H1 (cell line): ENCODE results near the gene TMEM272. TPM values are rescaled to one million over a fixed set of nuclear protein-coding genes. Genes with fewer than 3 reads are reported as not detected.

Experiments used
- CTCF ChIA-PET: fragments of 300-600 bp; sonication (Branson Sonifier 250); formaldehyde crosslinking; loops from one replicate; lab custom pipeline; 2021; ENCODE audit not compliant: partially characterized antibody; lab: Charles Lee
- POLR2A ChIA-PET: fragments of 300-600 bp; sonication (Branson Sonifier 250); formaldehyde crosslinking; loops from one replicate; lab custom pipeline; 2021; ENCODE audit warnings: inconsistent platforms; ENCODE audit not compliant: partially characterized antibody; lab: Charles Lee
- DNase-seq, 2 experiments: peaks; one replicate each; pipeline versions ENCODE4 v3.0.0 to v3.0.0-alpha.2; 2010 to 2022; ENCODE audit warnings: low spot score in 2 of 2, low read depth in 1 of 2, mixed read lengths in 1 of 2
- FAIRE-seq: peaks from 2 replicates; lab custom pipeline; 2011; peaks lifted over from hg19 to GRCh38; lab: Jason Lieb, UNC
- H2AFZ ChIP-seq: 2 replicates; pipeline ENCODE4 v1.8.1; 2012; ENCODE audit warnings: low read length, inconsistent platforms
- H2AK5ac ChIP-seq: 2 replicates; pipeline ENCODE4 v1.6.1; 2013; ENCODE audit warnings: low read depth, low read length
- H2BK120ac ChIP-seq: replicated peaks from 2 replicates; pipeline ENCODE3; 2013; ENCODE audit warnings: low read depth, low read length, inconsistent platforms
- H2BK12ac ChIP-seq: 2 replicates; pipeline ENCODE4 v1.6.1; 2013; ENCODE audit warnings: low read depth, low read length
- H2BK15ac ChIP-seq: 2 replicates; pipeline ENCODE4 v1.6.1; 2013; ENCODE audit warnings: low read length
- H2BK20ac ChIP-seq: 2 replicates; pipeline ENCODE4 v1.6.1; 2013; ENCODE audit warnings: low read length
- H2BK5ac ChIP-seq: 2 replicates; pipeline ENCODE4 v1.6.1; 2013; ENCODE audit warnings: low read depth, low read length
- H3K14ac ChIP-seq: 2 replicates; pipeline ENCODE4 v1.6.1; 2013; ENCODE audit warnings: inconsistent platforms; ENCODE audit not compliant: insufficient read length
- H3K18ac ChIP-seq: 2 replicates; pipeline ENCODE4 v1.6.1; 2013; ENCODE audit warnings: low read length; ENCODE audit errors: extremely low read depth
- H3K23ac ChIP-seq: 2 replicates; pipeline ENCODE4 v1.6.1; 2013; ENCODE audit warnings: inconsistent platforms; ENCODE audit not compliant: insufficient read length
- H3K23me2 ChIP-seq: 2 replicates; pipeline ENCODE4 v1.6.1; 2013; ENCODE audit warnings: low read depth, low read length
- H3K27ac ChIP-seq: 2 replicates; pipeline ENCODE4 v1.6.1; 2011; ENCODE audit warnings: low read depth, low read length, inconsistent platforms
- H3K27me3 ChIP-seq, 4 experiments: replicated peaks in 1 of 4; 1 replicate in 1 of 4; 2 replicates in 3 of 4; pipeline versions ENCODE4 v1.6.1 to v1.8.1; 2011 to 2013; ENCODE audit warnings: low read length in 3 of 4, mild to moderate bottlenecking in 3 of 4, inconsistent platforms in 2 of 4, mixed read lengths in 2 of 4, moderate library complexity in 1 of 4; ENCODE audit not compliant: control insufficient read depth in 3 of 4, insufficient read depth in 3 of 4; ENCODE audit errors: extremely low read depth in 1 of 4
- H3K36me3 ChIP-seq, 4 experiments: 2 replicates each; pipeline versions ENCODE4 v1.6.1 to v1.8.1; 2011 to 2013; ENCODE audit warnings: mild to moderate bottlenecking in 4 of 4, low read length in 3 of 4, moderate library complexity in 2 of 4, control low read depth in 1 of 4, inconsistent platforms in 1 of 4; ENCODE audit not compliant: insufficient read depth in 4 of 4, control insufficient read depth in 2 of 4
- H3K4ac ChIP-seq: replicated peaks from 2 replicates; pipeline ENCODE3; 2013; ENCODE audit warnings: low read length, low read depth, mixed read lengths, inconsistent platforms; ENCODE audit not compliant: insufficient read length
- H3K4me1 ChIP-seq, 4 experiments: replicated peaks in 1 of 4; 1 replicate in 1 of 4; 2 replicates in 3 of 4; pipeline versions ENCODE4 v1.6.1 to v1.8.1; 2011 to 2013; ENCODE audit warnings: low read length in 3 of 4, inconsistent platforms in 2 of 4, mixed read lengths in 1 of 4; ENCODE audit not compliant: insufficient read depth in 4 of 4, control insufficient read depth in 3 of 4
- H3K4me2 ChIP-seq, 2 experiments: 2 replicates each; pipeline versions ENCODE4 v1.6.1 to v1.8.1; 2011 to 2013; ENCODE audit warnings: low read depth in 2 of 2, low read length in 2 of 2, control low read depth in 1 of 2, inconsistent platforms in 1 of 2, mild to moderate bottlenecking in 1 of 2; ENCODE audit not compliant: insufficient read depth in 1 of 2
- H3K4me3 ChIP-seq, 4 experiments: fragments of 200-600, 300-600 bp in 1 of 4; sonication (generic), shearing (Covaris generic), sonication (Bioruptor Twin) in 1 of 4; 2 replicates each; pipeline versions ENCODE4 v1.5.1 to v1.8.1; 2011 to 2016; ENCODE audit warnings: low read length in 4 of 4, low read depth in 3 of 4, control low read depth in 2 of 4, inconsistent platforms in 2 of 4, mild to moderate bottlenecking in 2 of 4, mixed read lengths in 1 of 4, moderate library complexity in 1 of 4; ENCODE audit not compliant: insufficient read depth in 2 of 4; ENCODE audit errors: extremely low read depth in 1 of 4
- H3K56ac ChIP-seq: replicated peaks from 2 replicates; pipeline ENCODE3; 2013; ENCODE audit warnings: low read depth, mild to moderate bottlenecking, mixed read lengths, low read length, inconsistent platforms; ENCODE audit not compliant: insufficient read length
- H3K79me1 ChIP-seq: 2 replicates; pipeline ENCODE4 v1.6.1; 2013; ENCODE audit warnings: low read depth, low read length, control low read depth
- H3K79me2 ChIP-seq, 2 experiments: 2 replicates each; pipeline versions ENCODE4 v1.6.1 to v1.8.1; 2012 to 2013; ENCODE audit warnings: low read length in 2 of 2, mild to moderate bottlenecking in 2 of 2, inconsistent platforms in 1 of 2; ENCODE audit not compliant: insufficient read depth in 2 of 2, control insufficient read depth in 1 of 2
- H3K9ac ChIP-seq, 4 experiments: replicated peaks in 1 of 4; 1 replicate in 1 of 4; 2 replicates in 3 of 4; pipeline versions ENCODE4 v1.6.1 to v1.8.1; 2011 to 2013; ENCODE audit warnings: low read depth in 3 of 4, low read length in 3 of 4, control low read depth in 2 of 4, mild to moderate bottlenecking in 2 of 4, moderate library complexity in 2 of 4, inconsistent platforms in 1 of 4; ENCODE audit errors: extremely low read depth in 1 of 4
- H3K9me3 ChIP-seq, 2 experiments: 2 replicates each; pipeline versions ENCODE4 v1.6.1 to v1.8.1; 2012 to 2013; ENCODE audit warnings: mild to moderate bottlenecking in 2 of 2, moderate library complexity in 2 of 2, control low read depth in 1 of 2, inconsistent platforms in 1 of 2, low read depth in 1 of 2, low read length in 1 of 2, mixed read lengths in 1 of 2; ENCODE audit not compliant: insufficient read depth in 2 of 2
- H4K20me1 ChIP-seq, 2 experiments: replicated peaks in 1 of 2; 2 replicates each; pipeline versions ENCODE3 to v1.8.1; 2011 to 2013; ENCODE audit warnings: inconsistent platforms in 2 of 2, low read length in 2 of 2, mild to moderate bottlenecking in 1 of 2; ENCODE audit not compliant: insufficient read depth in 2 of 2, control insufficient read depth in 1 of 2
- H4K5ac ChIP-seq: 2 replicates; pipeline ENCODE4 v1.6.1; 2013; ENCODE audit warnings: low read length, low read depth, mixed read lengths, inconsistent platforms; ENCODE audit not compliant: insufficient read length
- H4K8ac ChIP-seq: 2 replicates; pipeline ENCODE4 v1.8.0; 2013; ENCODE audit warnings: mild to moderate bottlenecking, moderate library complexity, low read length, inconsistent platforms; ENCODE audit not compliant: insufficient read depth; ENCODE audit errors: extremely low read depth
- H4K91ac ChIP-seq: replicated peaks from 2 replicates; pipeline ENCODE3; 2013; ENCODE audit warnings: low read length, mixed read lengths, inconsistent platforms; ENCODE audit not compliant: insufficient read length
- CEBPB ChIP-seq: IDR thresholded peaks from 2 replicates; pipeline ENCODE4 v1.6.1; 2012; ENCODE audit warnings: low read depth, low read length
- EP300 ChIP-seq, 2 experiments: IDR thresholded peaks; 1 replicate in 1 of 2; 2 replicates in 1 of 2; pipeline ENCODE4 v1.6.1; 2011 to 2012; ENCODE audit warnings: low read depth in 2 of 2, low read length in 2 of 2, mild to moderate bottlenecking in 2 of 2, borderline replicate concordance in 1 of 2, inconsistent platforms in 1 of 2, moderate library complexity in 1 of 2
- MAFK ChIP-seq: IDR thresholded peaks from 2 replicates; pipeline ENCODE4 v1.6.1; 2012; ENCODE audit warnings: low read depth, mild to moderate bottlenecking, improper control_type of control experiment, low read length
- RAD21 ChIP-seq, 2 experiments: IDR thresholded peaks in 1 of 2; conservative IDR thresholded peaks in 1 of 2; 2 replicates each; pipeline ENCODE4 v1.6.1; 2011; ENCODE audit warnings: low read depth in 2 of 2, low read length in 2 of 2, improper control_type of control experiment in 1 of 2, inconsistent platforms in 1 of 2, mild to moderate bottlenecking in 1 of 2, moderate library complexity in 1 of 2
- TBP ChIP-seq: IDR thresholded peaks from 2 replicates; pipeline ENCODE4 v1.6.1; 2011; ENCODE audit warnings: low read depth, low read length, improper control_type of control experiment
- YY1 ChIP-seq: IDR thresholded peaks from 2 replicates; pipeline ENCODE4 v1.6.1; 2011; ENCODE audit warnings: low read depth, mild to moderate bottlenecking, low read length
- WGBS, 2 experiments: shearing (Covaris generic) in 1 of 2; methylation state at CpG; one replicate each; pipeline versions ENCODE4 v1.1.6 to v1.1.7; 2013 to 2015; ENCODE audit warnings: low lambda C conversion rate in 2 of 2, mixed read lengths in 2 of 2, inconsistent platforms in 1 of 2, low coverage in 1 of 2, missing lambda C conversion rate in 1 of 2; ENCODE audit not compliant: insufficient replicate concordance in 2 of 2, insufficient coverage in 1 of 2, insufficient read length in 1 of 2; ENCODE audit errors: extremely low coverage in 1 of 2, missing lambda C conversion rate in 1 of 2; 5-methylcytosine and 5-hydroxymethylcytosine counted together
- polyA plus RNA-seq, 7 experiments: library from polyadenylated mRNA; depleted of rRNA in 3 of 7; stranded (reverse) in 5 of 7; unstranded in 2 of 7; fragments of >200 nt in 5 of 7; fragments of 200-250 nt in 2 of 7; gene quantifications; 1 replicate in 5 of 7; 2 replicates in 1 of 7; 4 replicates in 1 of 7; pipeline versions ENCODE4 v1.2.1 to v1.2.3, GENCODE V29; 2011 to 2013; ENCODE audit warnings: missing spikeins in 2 of 7, mixed read lengths in 2 of 7
- total RNA-seq: library from RNA; stranded (reverse); fragmentation: NEBNext Ultra II Directional; extraction: Animal tissue kit (Norgen Biotek cat#: 25700); gene quantifications from 2 replicates; pipeline ENCODE4 v1.2.1, GENCODE V29; 2021
- TF ChIP-seq, protein P1 (sequence below): IDR thresholded peaks from 2 replicates; pipeline ENCODE4 v1.6.1; 2011; ENCODE audit warnings: low read depth, mild to moderate bottlenecking, low read length; ENCODE audit not compliant: insufficient read depth

Gene TMEM272
- total and polyA plus RNA-seq, 2 of the 8 experiments (the other 6 are each of a cell fraction or from before 2014, with no cell fraction given), result 0.05 TPM; not detected in 1

DNA sequence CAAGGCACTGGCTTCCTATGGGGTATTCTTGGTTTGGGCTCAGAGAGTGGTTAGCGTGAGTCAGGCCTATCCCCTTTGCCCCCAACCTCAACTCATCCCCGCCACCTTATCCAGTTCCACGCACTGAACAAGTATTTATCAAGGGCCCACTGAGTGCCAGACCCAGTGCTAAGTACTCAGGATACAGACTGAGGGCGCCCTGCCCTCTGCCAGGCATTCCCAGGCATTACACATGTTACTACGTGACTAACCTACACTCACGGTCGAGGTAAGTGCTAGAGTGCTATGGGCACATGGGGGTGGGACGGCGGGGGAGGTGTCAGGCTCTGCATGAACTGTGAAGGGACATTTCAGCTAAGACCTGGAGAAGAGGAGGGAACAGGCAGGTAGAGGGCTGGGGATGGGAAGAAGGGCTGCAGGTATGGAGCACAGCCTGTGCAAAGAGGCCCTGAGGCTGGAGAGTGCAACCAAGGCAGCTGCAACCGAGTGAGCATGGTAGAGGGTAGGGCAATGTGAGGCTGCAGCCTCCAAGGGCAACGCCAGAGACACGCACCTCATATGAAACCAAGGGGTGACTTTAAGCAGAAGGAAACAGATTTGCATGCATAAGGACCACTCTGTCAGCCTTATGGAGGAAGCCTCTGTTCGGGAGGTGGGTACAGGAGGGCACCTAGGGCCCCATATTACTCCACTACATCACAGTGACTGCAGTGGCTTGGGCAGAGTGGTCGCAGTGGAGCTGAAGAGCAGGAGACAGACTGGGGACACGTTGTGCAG is 63.5 kb downstream of the TMEM272 start:
- Histone ChIP-seq H2AK5ac (0 out of 2 replicates have a peak overlapping the region, but pooled peaks have one; percentile 10), H2BK120ac (no peak overlapping the region), H4K91ac (no peak overlapping the region), H3K79me2 (no peaks in the 10 kb centered on the region), H3K4me3 (no peak overlapping the region), H2BK20ac (no peak overlapping the region), H3K79me1 (no peaks in the 10 kb centered on the region; the same call in 1 of the 2 replicates), H3K27me3 (no peaks in the 10 kb centered on the region; a peak in 1 of 7 replicates), H2AFZ (no peak overlapping the region), H3K23ac (no peak overlapping the region), H3K9ac (no peak overlapping the region), H4K20me1 (no peaks in the 10 kb centered on the region), H4K8ac (no peak overlapping the region; the same call in 1 of the 2 replicates), H2BK12ac (peak overlapping the region; percentile 60; the same call in 1 of the 2 replicates), H3K9me3 (no peaks in the 10 kb centered on the region), H3K36me3 (no peaks in the 10 kb centered on the region), H3K56ac (no peak overlapping the region), H3K4me2 (no peak overlapping the region), H3K4me1 (peaks cover 0 to 4% (median 0%) of the 10 kb centered on the region in 4 experiments; a peak in 2 of 7 replicates), H2BK5ac (no peak overlapping the region; the same call in 1 of the 2 replicates), H3K27ac (no peak overlapping the region), H3K18ac (peak overlapping the region; percentile 51; the same call in 1 of the 2 replicates), H2BK15ac (peak overlapping the region; percentile 36; the same call in 1 of the 2 replicates), H3K23me2 (no peaks in the 10 kb centered on the region), H4K5ac (no peak overlapping the region), H3K14ac (no peak overlapping the region), H3K4ac (no peak overlapping the region)
- DNase-seq, result no peak
- POLR2A ChIA-PET, result interaction anchor here (1.9 to 3.3 kb wide), 3 partner anchors 11 to 329 kb away, joined by 5 to 20 read pairs (median 10); partner anchors contain the start of gene INTS6
- WGBS, 2 experiments, result 83% methylated on average over 15 of the region's 15 CpGs; no CpG with 5 or more reads in 1 of the 2 experiments
- FAIRE-seq, result no peak
- CTCF ChIA-PET, result interaction anchor here (0.6 to 11.3 kb wide), 21 partner anchors 8 to 495 kb away, joined by 3 to 123 read pairs (median 4); no protein-coding TSS in a partner anchor
- TF ChIP-seq TBP, result no peak
- TF ChIP-seq CEBPB, result no peak
- TF ChIP-seq, protein P1, sequence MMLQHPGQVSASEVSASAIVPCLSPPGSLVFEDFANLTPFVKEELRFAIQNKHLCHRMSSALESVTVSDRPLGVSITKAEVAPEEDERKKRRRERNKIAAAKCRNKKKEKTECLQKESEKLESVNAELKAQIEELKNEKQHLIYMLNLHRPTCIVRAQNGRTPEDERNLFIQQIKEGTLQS, result no peak
- peak; percentile 76 to 77 for TF ChIP-seq RAD21 (IDR thresholded peaks at IDR 0.05 in 1 of 2, conservative IDR thresholded peaks at IDR 0.05 in 1 of 2; ENCODE audit: low read depth in 2 of 2, low read length in 2 of 2)
- TF ChIP-seq YY1, result no peak
- TF ChIP-seq EP300 (IDR thresholded peaks at IDR 0.05; ENCODE audit: borderline replicate concordance in 1 of 2, low read depth in 2 of 2, low read length in 2 of 2), result no peak
- TF ChIP-seq MAFK, result no peak
